OCI-M2 (cell line): ENCODE data around the gene IGFALS.

Experiments
- DNase-seq: peaks from one replicate; lab custom pipeline; 2025; ENCODE audit not compliant: unreplicated experiment; lab: John Stamatoyannopoulos, UW

The IGFALS gene

DNA sequence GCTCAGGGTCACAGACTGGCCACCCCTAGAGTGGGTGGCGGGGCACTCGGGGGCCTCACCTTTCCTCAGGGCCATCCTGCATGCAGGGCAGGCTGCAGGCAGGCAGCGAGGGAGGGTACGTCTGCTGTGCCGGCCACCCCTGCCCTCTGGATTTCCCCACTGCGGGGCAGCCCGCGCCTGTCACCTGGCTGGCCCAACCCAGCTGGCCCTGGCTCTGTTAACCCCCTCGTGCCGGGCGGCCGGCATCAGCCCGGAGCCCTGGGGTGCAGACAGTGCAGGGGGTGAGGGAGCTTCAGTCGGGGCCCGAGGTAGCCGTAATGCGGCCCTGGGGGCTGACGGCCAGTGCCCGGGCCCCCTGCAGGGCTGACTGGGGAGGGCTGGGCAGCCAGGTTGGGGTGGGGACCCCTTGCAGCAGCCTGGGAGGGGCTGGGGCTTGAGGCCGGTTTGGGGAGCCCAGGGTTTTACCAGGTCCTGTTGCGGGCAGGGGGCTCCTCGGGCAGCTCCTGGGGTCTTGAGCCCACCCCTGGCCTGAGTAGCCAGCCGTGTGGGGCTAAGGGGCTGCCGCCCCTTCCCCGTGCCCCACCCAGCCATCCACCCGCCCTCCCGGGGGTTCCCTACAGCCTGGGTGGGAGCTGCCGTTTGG is at the start of gene IGFALS:
Gene IGFALS (minus strand): TSS at position 128 of the 643 bp plus-strand sequence. CDS start 53 bp downstream, at position 75.
- no peak for DNase-seq

DNA sequence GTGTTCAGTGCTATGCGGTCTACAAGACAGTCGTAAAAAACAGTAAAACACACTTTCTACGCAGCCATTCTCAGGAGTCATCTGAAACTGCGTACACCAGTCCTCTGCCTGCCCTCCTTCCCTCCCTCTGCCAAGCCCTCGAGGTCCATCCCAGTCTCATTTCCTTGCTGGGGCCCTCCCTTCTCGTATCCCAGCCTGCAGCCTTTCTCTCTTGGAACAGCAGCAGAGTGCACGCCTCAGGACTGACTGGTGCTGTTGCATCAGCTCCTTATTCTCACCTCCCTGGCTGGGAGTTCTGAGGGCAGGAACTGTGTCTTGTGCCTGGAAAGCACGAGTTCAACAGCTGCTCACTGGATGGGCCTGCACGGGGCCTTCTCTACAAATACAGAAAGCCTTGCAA is 46.0 kb upstream of the IGFALS start:
- no peak for DNase-seq

DNA sequence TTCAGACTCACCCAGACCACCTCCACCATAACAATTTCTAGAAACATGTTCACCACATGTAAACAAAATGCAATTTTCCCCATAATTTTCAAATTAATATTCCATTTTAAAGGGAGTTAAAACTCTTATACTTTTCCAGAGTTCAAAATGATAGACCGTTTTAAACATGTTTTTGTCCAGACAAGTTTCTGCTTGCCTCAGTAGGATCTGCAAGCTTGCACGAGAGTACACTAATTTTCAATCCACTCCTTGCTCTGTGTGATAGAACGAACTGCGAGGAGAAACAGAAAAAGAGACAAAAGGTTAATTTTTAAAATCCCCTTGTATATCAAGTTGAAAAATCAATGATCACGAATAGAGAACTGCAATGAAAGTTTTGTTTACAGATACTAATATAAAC is 40.6 kb upstream of the IGFALS start:
- no peak for DNase-seq

DNA sequence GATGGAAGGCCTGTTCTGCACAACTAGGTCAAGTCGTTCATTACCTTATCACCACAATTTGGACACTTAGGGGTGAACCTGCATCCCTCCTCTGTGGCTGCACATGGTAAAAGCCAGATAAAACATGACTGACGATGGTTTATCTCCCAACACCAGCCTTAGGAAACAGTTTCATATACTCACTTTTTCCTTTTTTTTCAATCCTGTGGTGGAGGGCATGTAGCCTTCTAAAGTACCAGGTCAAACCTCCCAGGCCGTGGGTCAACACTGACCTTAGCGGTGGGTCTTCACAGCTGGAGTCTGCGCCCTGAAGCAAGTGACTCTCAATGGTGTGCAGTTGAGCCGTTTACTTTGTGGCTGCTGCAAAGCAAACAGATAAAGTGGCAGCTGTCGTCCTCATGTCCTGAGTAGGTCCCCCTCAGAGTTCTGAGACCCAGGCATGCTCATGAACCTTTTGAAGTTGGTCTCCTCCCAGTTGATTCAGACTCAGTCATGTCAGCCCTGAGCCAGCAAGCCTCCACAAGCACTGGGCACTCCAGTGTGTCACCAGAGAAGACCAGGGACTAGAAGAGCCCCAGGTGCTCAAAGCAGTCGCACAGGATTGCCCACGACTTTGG is 39.4 kb upstream of the IGFALS start:
- DNase-seq: peak; percentile 42

DNA sequence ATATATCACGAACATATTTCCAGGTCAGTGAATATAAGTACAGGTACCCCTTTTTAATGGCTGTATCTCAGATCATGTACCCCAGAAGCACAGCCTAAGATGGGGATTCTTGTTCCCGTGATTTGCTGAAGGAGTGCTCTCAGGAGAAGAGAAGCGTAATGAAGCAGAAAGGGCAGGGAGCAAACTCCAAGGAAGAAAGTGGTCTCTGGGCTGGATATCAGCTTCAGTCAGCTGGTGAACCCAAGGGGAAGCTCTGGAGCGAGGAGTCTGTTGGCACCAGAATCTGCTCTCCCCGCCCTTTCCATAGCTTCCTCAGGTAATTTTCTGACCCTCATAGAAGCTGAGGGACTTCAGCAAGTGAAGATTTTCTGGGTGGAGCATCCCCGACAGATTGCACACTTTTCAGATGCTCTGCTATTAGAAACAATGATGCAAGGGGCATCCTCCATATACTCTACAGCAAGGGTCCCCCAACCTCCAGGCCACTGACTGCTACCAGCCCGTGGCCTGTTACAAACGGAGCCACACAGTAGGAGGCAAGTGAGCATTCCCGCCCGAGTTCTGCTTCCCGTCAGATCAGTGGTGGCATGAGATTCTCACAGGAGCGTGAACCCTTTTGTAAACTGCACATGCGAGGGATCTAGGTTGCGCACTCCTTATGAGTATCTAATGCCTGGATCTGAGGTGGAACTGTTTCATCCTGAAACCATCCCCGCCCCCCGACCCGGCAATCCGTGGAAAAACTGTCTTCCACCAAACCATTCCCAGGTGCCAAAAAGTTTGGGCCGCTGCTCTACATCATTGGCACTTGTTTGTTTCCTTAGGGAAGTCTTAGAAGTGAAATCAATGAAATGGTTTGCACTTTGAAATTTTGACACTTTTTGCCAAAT is 37.9 kb upstream of the IGFALS start:
- DNase-seq: no peak

DNA sequence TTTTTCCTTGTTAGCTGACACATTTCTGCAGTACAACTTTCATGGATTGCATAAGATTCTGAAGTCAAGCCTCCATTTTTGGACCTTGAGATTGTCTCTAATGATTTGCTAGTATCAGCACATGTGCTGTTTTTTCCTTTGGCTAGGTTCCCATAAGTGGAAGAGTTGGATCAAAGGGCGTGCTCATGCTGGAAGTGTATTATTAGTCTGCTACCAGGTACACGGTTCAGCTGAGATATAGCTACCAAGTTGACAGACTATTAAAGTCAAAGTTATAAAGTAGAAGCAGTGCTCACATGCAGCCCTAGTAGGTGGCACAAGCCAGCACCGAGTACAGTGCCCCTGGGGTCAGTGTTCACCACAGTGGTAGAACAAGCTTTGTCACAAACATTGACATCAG is 36.7 kb upstream of the IGFALS start:
- DNase-seq: no peak

DNA sequence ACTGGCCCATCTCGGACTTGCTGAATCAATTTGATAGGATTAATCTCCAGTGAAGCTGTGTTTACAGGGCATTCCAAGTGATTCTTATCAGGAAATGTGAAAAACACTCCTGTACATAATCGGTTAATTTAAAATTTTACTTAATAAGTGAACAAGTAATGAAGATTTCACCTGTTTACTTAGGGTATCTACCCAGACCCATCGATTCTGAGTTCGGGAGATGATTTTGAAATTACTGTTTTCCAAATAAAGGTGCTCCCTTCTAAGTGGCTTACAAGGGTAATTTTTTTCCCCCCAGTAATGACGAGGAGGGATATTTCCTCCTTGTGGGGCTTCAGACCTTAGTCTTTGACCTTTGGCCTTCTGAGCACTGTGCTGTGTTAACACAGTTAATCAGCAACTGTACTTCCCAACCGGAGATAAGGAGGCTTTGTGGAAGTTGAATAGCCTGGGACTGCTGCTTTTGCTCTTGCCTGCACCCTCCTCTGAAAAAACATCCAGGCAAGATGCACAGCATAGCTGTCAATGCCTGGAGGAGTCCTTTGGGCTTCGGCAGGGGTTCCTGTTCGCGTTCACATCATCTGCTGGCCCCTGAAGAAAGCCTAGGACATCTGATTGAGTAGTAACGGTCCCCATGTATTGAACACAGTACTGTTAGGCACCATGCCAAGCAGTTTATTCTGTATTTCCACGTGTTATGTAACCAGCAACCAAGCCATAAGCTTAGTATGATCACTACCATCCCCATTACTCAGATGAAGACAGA is 35.3 kb upstream of the IGFALS start:
- DNase-seq: no peak

DNA sequence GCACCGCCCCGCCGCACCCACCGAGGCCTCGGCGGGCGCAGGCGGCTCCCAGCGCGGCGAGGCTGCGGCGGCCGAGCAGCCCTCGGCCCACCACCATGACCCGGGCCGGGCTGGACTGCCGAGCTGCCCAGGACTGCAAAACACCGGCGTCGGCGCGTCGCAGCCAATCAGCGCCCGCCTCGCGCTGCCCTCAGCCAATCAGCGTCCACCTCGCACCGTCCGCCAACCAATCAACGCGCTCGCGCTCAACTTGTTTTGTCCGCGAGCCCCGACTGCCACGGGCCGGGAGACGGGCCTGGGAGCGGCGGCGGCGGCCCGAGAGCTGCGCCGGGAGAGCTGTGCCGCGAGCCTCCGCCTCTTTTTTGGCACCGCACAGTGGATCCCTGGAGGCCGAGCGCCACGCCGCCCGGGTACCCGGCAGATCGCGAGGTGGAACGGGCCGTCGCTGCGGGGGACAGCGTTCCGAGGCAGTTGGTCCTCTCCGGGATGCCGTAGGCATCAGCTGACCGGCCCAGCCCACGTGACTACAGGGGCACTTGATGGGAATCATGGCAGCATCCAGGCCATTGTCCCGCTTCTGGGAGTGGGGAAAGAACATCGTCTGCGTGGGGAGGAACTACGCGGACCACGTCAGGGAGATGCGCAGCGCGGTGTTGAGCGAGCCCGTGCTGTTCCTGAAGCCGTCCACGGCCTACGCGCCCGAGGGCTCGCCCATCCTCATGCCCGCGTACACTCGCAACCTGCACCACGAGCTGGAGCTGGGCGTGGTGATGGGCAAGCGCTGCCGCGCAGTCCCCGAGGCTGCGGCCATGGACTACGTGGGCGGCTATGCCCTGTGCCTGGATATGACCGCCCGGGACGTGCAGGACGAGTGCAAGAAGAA is 33.4 kb upstream of the IGFALS start, which contains the start of the genes FAHD1 and HAGH:
Gene FAHD1 (plus strand): TSS at position 516 of the 883 bp plus-strand sequence. CDS start 33 bp downstream, at position 549.
Gene HAGH (minus strand): TSS at position 135 of the 883 bp plus-strand sequence. CDS start 38 bp downstream, at position 97.
- peak; percentile 61 for DNase-seq

DNA sequence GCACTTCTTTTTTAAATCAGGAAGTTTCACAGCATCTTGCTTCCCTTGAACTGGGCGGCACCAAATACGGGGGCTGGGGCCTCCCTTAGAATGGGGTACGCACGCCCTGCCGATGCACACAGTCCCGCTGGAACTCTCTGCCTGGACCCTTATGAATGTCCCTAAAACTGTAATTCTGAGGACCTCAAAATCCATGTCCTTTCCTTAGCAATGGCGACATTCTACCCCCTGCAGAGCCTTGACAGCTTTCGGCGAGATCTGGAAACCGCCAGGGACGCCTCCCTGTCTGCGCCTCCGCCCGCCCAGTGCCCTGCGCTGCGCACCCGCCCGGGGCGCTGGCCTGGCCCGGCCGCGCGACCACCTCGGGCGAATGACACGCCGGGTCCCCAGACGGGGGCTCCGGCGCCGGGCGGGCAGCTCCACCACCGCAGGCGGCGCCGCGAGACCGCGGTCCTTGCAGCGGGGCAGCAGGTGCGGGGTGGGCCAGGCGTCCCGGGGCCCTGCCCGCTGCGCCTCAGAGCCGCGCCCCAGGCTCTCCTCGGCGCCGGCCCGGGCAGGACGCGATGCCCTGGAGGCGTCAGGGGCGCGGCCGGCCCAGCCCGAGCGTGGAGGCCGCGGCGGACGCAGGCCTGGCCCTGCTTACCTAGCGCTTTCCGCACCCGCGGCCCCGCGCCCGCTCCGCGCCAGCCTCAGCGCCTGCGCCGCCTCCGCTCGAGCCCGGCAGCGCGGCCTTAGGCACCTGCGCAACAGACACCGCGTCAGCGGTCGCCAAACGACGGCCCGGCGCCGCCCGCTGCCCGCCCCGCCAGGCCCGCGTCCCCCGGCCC is 32.6 kb upstream of the IGFALS start:
- DNase-seq: no peak

DNA sequence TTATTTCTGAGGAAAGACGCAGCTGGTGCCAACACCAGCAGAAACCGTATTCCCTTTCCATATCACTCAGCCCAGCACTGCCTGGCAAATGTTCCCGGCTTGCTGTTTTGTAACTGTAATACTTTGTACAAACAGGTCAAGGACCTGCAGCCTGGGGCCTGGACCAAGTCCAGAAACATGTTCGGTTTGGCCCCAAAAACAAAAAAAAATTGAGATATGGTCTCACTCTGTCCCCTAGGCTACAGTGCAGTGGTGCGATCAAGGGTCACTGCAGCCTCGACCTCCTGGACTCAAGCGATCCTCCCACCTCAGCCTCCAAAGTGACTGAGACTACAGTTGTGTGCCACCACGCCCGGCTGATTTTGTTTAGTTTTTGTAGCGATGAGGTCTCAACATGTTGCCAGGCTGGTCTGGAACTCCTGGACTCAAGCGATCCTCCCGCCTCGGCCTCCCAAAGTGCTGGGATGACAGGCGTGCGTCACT is 31.9 kb upstream of the IGFALS start:
- no peak for DNase-seq

DNA sequence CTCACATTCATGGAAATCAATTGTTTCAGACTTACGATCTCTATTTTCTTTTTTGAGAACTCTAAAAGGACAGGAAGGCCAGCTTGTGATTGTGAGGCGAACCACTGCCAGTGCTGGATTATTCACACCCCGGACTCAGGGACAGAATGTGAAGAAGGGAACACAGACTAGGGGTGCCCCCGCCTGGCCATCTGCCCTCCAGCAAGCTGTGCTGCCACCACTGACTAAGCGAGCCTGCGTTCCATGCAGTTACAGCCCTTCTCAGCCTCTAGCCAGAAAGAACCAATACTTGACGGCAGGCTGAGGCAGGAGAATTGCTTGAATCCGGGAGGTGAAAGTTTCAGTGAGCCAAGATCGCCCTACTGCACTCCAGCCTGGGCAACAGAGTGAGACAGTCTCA is 30.3 kb upstream of the IGFALS start:
- no peak for DNase-seq

DNA sequence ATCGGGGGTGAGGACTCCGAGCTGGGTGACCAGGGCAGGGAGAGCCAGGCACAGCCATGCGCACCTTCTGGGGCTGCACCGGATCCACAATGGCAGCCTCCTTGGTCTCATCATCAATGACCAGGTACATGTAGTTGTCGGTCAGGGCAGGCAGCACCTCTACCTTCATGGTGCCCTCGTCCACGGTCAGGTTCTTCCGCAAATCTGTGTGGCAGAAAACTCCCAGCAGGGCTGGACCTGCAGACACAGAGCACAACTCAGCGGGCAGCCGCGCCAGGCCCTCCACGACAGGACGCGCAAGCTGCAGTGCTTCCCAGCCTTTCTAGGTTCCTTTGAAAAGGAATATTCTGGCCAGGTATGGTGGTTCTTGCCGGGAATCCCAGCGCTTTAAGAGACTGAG is 29.3 kb upstream of the IGFALS start:
- DNase-seq: no peak

DNA sequence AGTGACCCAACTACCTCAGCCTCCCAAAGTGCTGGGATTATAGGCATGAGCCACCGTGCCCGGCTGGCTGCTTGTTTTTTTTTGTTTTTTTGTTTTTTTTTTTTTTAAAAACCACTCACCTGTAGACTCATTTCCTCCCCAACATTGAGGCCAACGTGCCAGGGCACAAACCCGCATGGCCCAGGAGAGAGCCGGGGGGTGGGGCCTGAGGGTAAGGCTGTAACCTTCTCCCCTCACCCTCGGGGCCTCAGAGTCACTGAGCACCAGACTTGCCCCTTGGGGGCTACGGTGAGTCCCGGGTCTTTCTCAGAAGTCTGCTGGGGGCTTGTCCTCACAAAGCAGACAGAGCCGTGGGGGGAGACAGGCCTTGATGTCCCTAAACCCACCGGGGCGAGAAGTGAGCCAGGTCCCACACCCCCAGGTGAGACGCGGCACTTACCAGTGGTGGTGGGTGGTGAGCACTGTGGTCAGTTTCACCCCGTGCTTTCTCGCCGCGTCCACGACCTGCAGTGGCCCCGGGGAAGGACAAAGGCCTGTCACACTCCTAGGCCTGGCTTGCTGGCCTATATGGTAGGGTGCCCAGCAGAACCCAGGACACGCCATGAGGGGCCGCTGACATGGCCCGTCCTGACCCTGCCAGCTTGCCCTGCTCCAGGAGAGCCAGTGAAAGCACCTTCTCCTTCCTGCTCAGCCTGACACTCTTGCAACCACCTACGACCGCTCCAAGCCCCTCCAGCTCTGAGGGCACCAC is 28.5 kb upstream of the IGFALS start:
- DNase-seq: no peak

DNA sequence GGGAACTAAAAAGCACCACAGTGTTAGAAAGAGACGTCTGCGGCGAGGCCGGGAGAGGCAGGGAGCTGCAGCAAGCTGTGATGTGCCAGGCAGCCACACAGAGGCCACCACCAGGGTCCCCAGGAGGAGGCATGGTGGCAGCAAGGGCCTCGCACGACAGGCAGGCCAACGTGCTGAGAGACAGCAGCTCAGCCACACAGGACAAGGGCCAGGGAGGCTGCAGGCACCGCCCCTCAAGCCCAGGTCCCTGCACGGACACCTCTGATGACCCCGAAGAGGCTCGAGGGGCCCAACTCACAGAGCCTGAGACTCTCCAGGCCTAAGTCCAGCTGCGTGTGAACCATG is 27.4 kb upstream of the IGFALS start:
- DNase-seq: no peak

DNA sequence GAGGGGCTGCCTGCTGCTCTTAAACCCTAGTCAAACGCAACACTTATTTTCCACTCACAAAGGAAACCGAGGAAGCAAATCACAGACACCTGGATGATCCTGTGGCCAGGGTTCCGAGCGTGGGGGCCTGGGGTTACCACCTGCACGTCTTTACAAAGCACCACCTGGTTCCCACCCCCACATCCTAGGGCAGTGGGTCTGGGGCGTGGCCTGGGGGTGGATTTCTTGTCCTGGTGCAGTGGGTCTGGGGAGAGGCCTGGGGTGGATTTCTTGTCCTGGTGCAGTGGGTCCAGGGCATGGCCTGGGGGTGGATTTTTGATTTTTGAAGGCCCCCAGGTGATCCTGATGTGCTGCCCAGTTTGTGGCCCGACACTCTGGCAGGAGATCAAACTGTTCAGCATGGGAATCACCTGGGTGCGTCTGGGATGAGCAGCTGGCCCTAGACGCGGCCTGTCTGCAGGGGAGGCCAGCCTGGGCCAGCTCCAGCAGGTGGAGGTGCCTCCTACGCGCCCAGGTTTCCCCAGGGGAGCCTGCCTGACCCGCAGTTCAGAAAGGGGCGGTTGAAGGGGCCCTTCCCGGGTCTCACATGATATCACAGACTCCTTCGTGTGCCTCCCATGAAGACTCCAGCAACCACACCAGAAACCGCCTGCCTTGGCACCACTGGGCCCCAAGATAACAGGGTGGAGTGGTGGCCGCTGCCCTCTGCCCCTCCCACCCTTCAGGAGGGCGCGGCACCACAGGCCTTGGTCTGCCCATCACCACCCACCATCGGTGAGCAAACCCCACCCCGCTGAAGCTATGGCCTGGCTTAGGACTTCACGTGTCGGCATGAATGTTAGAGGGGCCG is 26.8 kb upstream of the IGFALS start:
- no peak for DNase-seq

DNA sequence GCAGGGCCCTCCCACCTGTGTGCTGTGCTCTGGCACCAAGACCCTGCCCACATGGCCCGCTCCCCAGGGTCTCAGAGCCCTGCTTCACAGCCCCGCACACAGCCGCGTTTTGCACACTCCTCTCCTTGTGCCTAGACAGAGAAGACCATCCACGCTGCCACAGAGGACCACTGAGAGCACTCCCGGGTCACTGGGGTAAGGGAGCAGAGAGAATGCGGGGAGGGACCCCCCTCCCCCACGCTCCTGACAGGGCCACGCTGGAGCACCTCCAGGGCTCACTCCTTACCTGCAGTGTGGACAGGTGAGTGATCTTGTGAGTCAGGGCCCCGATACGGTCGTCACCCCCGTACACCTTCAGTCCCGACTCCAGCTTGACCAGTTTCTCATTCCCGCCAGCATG is 26.1 kb upstream of the IGFALS start:
- DNase-seq: no peak

DNA sequence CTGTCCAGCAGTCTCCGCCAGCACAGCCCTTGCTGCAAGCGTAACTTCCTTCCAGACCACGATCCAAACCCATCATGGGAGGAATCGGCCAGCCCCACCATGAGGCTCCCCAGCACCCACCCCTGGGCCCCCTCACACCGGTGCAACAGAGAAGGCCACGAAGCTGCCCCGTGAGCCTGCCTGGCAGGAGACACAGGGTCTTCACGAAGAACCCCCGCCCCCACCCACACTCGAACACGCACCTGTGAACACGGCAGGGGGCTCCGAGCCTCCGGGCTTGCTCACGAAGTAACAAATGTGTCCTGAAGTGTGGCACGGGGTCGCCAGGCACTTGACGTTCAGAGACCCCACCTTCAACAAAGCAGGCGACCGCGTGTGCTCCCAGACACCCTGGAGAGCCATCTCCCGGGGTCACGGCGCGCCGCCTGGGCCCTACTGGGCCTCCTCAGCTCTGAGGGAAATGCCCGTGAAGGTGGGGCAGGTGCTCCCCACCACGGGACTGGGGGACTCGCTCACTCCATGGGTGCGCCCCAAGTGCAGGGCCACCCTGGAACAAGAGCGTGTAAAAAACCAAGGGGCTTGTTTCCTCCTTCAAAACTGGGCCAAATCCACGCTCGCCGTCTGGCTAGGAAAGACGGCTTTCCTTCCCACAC is 25.5 kb upstream of the IGFALS start:
- DNase-seq: no peak
